ACHN (cell line): ENCODE measurements around the gene SLC30A10.
"Not testable (repeated sequence)": the region's sequence is repeated elsewhere in the genome, so short reads cannot be mapped to it uniquely, and the experiment has no call there.

Experiments
- DNase-seq: peaks from one replicate; pipeline ENCODE4 v3.0.0-alpha.2; 2015
- in situ Hi-C: cut with HindIII; loops from 2 replicates; pipeline ENCODE4 v1.10.0; 2017; ENCODE audit warnings: low sequenced_read_pairs, low pct_ligation_motif_present, low pct_unique_long_range_greater_than_20kb

The SLC30A10 gene

DNA sequence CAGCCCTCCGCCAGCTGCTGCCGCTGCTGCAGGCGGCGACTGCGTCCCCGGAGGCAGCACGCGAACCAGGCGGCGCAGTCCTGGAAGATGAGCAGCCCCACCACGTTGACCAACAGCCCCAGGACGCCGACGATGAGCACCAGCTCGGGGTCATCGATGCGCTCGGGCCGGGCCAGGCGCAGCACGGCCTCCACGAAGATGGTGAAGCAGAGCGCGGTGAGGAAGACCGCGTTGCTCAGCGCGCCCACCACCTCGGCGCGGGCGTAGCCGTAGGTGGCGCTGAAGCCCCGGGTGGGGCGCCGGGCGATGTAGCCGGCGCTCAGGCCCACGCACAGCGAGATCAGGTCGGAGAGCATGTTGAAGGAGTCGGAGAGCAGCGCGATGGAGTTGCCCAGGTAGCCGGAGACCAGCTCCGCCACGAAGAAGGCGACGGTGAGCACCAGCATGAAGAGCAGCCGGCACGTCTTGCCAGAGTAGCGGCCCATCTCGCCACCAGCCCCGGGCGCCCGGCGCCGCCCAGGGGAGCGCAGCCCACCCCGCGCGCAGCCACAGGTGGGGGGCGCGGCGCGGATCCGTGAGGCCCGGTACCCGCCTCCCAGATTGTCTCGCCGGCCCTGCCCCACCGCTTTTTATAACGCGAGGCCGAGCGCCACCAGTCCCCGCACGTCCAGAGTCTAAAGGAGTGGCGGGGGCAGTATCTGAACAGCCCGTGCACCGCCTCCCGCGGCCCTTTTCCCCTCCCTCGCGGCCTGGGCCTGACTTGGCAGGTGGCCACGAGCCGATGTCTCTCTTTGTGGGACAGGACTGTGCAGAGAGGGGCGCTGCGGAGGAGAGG is at the start of gene SLC30A10:
TSS of gene SLC30A10 (minus strand) at position 602 of the 835 bp plus-strand sequence. CDS start at position 485, 117 bp downstream.
- in situ Hi-C loops: no loop called here
- DNase-seq: no peak

DNA sequence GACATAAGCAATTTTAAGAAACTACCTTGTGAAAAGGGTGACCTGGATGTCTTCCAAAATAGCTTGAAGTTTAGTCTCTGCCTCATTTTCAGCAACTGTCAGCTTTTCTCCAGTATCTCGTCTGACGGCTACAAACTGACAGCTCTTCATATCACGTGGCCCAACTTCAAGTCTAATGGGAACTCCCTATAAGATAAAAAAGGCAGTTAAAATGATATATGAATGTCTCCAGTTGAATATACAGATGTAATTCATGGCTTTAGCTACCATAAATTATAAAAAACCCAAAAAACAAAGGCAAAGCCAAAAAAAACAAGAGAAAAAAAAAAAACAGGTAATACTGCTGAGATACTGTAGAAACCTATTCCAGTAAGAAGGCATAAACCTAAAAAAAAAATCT is 44.9 kb upstream of the SLC30A10 start:
- in situ Hi-C loops: no loop called here
- no peak for DNase-seq

DNA sequence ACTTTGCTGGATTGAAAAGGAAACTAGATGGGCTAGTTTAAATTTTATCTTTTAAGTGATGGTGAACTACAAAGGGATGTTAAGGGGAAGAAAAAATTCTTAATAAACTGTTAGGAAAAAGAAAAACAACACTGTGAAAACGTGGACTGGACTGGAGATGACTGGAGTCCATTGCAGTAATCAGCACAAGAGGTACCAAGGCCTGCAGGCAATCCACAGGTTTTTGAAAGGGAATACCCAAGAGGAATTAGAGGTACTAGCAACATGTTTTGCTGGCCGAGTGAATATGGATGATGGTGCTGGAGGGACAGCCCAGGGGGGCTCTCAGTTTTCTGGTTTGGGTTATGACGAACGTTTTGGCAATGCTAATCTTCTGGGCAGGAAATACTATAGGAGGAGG is 39.0 kb upstream of the SLC30A10 start:
- in situ Hi-C loops: no loop called here
- DNase-seq: no peak

DNA sequence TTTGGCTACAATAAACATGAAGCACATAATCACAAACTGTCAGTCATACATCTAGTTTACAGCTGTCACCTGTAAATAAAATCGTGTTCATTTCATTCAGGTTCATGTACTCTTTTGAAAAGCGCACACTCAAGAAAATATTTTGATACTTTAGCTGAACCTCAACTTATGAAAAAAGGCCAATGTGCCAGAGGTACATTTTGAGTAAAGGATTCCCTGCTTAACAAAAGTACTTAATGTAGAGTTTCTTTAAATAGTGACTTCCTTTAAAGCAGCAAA is 37.7 kb upstream of the SLC30A10 start:
- no peak for DNase-seq
- in situ Hi-C loops: no loop called here

DNA sequence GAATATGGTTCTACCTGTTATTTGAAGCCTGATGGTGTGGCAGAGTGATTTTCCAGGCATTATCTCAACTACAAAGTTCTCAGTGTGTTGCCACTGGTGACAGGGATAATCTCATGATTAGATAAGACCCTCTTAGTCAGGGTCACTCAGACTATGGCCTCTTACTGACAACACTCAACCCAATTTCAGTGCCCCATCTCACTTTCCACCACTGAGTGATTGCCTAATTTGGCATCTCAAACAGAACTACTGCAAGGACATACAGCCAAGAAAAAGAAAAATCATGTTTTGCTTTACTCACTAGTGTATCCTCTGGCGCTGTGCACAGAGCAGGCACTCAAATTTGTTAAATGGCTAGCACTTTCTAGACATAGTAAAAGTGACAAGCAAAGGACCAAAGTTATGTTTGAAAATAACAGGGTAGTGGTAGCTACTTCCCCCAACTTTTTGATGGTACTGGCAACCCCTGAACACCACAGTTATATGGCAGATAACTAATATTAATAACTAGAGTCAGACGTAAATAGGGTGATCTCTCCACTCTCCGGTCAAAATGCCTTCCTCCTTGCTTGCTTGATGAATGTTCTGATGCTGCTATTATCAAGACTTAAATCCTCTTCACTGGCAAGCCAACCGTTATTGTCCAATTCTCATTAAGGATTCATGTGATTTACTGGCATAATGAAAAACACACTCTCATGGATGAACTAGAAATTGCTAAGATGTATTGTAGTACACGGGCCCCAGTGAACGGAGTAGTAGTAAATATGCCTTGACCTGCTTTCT is 37.1 kb upstream of the SLC30A10 start:
- in situ Hi-C loops: no loop called here
- no peak for DNase-seq

DNA sequence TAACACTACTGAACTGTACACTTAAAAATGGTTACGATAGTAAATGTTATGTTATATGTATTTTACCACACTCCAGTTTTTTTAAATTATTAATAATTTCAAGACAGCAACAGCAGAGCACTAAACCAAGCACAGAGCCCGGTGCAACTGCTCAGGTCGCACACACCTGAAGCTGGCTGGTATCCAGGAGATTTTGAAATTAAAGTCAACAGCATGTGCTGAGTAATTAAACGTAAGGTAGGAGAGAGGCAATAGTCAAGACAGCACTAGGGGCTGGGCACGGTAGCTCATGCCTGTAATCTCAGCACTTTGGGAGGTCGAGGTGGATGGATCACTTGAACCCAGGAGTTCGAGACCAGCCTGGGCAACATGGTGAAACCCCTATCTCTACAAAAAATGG is 35.1 kb upstream of the SLC30A10 start:
- no peak for DNase-seq
- in situ Hi-C loops: no loop called here

DNA sequence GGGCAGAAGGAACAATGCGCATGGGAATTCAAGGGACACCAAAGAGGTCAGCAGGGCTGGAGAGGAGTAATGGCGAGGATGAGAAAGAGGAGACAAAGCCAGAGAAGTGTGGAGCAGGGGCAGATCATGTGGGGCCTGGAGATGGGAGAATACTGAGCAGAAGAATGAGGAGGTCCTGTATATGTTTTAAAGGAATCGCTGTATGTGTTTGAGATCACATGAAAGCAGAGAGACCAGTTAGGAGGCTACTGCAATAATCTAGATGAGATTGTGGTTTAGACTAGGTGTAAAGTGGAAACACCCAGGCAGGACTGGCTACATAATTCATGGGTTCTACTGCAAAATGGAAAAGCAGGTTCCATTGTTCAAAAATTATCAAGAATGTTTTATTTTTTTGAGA is 33.3 kb upstream of the SLC30A10 start:
- in situ Hi-C loops: no loop called here
- DNase-seq: no peak

DNA sequence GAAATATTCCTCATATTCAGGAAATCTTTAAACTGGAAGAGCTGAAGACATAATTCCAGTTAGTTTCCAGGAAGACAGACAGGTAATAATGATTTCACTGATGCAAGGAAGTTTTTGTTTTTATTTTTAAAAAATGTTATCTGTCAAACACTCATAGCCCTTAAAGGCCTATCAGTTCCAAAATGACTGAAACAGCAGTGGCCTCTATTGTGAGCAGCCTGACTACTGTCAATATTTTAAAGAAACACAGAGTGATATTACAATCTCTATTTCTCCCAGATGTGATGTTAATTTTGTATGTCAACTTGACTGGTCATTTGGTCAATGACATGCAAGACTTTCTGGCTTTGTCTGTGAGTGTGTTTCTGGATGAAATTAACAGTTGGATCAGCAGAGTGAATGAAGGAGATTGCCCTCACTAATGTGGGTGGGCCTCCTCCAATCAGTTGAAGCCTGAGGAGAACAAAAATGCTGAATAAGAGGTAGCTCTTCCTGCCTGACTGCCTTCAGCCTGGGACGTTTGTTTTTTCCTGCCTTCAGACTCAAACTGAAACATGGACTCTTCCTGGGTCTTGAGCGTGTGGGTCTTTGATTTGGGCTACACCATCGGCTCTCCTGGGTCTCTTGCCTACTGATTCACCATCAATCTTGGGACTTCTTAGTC is 31.3 kb upstream of the SLC30A10 start:
- in situ Hi-C loops: no loop called here
- DNase-seq: no peak

DNA sequence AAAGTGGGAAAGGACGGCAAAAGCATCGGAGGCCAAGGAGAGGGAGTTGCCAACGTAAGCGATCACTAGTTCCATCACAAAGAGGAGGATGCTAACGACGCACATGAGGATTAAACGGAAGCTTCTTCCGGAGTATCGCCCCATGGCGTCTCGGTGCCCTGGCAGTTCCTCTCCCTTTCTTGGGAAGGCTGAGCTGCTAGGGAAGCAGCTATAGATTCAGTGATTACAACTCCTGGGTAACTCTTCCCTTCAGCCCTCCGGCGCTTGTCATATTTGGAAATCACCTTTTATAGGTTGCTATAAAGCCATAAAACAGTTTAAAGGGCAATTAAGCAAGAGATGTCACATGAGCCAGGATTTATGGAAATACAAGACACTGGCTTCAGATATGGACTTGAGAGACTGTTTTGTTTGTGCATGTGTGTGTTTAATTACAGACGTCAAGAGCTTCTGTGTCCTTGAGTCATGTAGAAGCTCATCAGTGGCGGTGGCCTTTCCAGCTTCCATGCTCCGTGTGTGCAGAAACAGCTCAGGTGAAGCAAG is 30.6 kb upstream of the SLC30A10 start:
- in situ Hi-C loops: no loop called here
- DNase-seq: no peak

DNA sequence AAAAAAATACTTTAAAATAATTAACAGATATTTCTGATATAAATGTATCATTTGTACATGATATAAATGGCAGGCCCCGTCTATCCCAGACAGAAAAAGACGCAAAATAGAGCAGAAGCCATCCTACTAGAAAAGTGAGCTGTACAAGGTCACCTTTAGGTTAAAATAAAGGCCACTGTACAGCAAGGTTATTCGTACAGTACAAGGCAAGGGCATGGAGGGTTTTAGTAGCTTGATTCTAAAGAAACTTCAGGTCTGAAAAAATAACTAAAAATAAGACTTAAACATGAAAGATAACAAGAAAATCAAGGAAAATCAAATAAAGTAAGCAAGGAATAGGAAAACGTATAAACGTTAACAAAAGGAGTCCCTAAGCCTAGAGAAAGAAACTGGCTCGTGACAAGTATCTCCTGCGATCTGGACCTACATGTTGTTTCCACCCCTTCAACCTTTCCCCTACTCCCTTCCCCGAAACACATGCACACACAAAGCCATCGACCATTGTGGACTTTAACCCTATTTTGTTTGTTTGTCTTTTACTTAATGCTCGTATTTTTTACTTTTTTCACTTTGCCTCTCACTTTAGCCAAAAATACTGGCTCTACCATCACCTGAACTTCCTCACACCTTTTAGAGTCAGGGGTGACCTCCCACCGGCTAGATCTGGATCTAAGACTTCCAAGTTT is 26.5 kb upstream of the SLC30A10 start:
- in situ Hi-C loops: no loop called here
- no peak for DNase-seq

DNA sequence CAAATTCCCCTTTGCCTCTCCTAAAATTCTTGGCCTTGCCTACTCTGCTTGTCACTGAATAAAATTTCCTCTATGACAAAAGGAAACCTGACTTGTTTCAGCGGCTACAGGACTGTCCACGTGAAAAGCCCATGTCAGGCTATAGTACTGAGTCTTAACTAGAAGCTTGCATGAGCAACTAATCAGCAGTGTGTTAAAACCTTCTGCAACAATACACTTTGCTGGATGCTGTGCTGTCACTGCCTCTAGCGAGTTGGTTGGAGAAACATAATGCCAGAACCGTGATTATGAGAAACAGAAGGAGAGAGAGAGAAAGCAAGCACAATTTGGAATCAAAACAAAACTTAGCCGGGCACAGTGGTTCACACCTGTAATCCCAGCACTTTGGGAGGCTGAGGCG is 25.7 kb upstream of the SLC30A10 start:
- in situ Hi-C loops: no loop called here
- DNase-seq: no peak

DNA sequence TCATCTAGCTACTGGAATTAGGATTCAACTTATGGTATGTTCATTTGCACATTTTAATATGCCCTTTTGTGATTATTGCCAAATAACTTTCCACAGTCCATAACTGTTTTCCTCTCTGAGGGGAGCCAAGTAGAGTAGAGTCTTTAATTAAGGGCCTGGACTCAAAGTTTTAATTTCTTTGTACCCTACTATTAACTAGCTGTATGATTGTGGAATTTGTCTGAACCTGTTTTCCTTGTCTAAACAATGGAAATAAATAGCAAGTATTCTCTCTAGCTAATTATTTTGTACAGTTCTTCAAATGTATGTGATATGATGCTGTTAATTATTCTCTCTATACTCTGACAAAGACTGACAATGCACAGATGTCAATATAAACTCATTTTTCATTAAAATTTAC is 24.0 kb upstream of the SLC30A10 start:
- in situ Hi-C loops: no loop called here
- no peak for DNase-seq

DNA sequence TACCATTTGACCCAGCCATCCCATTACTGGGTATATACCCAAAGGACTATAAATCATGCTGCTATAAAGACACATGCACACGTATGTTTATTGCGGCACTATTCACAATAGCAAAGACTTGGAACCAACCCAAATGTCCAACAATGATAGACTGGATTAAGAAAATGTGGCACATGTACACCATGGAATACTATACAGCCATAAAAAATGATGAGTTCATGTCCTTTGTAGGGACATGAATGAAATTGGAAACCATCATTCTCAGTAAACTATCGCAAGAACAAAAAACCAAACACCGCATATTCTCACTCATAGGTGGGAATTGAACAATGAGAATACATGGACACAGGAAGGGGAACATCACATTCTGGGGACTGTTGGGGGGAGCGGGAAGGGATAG is 20.9 kb upstream of the SLC30A10 start:
- in situ Hi-C loops, DNase-seq: not testable (repeated sequence)

DNA sequence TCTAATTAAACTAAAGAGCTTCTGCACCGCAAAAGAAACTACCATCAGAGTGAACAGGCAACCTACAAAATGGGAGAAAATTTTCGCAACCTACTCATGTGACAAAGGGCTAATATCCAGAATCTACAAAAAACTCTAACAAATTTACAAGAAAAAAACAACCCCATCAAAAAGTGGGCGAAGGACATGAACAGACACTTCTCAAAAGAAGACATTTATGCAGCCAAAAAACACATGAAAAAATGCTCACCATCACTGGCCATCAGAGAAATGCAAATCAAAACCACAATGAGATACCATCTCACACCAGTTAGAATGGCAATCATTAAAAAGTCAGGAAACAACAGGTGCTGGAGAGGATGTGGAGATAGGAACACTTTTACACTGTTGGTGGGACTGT is 20.4 kb upstream of the SLC30A10 start:
- in situ Hi-C loops, DNase-seq: not testable (repeated sequence)

DNA sequence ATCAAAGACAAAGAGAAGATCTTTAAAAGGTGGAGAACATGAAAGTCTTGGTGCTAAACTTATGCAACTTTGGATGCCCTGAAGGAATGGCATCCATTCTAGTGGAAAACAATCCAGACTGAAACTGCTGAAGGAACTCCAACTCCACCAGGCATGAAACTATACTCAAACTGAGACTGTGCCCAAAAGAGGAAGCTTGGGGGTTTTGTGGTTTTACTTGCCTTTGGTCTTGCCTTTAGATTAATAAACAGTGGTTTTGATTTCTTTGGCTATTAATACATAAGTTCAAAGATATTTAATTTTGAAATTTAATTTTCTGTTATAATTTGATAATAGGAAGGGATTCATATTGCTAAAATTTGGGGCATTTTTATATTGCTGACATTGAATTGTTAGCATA is 17.4 kb upstream of the SLC30A10 start:
- in situ Hi-C loops: no loop called here
- DNase-seq: no peak

DNA sequence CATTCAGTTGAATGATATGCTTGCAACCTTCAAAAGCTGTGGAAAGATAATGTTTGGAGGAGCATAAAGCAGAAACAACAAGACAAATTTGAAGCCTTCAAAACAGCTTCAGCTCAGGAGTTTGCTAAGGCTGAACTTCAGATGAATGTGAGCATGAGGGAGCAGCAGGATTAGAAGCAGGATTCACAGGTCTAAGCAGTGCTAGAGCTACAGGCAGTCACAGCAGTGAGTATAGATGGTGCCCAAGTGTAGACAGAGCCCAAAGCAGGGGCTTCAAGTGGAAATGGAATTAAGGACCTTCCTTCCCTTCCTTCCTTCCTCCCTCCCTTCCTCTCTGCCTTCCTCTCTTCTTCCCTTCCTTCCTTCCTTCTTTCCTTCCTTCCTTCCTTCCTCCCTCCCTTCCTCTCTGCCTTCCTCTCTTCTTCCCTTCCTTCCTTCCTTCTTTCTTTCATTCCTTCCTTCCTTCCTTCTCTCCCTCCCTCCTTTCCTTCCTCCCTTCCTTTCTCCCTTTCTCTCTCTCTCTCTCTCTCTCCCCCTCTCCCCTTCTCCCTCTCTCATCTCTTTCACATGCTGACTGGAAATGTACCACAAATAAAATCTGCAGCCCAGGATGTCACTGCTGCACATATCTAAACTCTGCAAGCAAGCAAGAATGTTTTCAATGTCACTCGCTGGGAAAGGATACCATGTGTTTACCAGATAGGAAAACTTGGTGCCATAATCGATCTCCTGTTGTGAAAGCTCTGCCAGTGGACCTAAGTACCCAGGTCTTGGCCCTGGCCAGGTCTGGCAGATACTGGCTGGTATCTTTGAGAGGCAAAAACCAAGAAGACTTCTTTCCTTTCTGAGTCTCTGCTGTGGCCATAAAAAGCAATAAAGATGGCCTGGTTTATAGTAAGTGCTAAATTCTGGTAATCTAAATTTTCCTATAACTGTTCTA is 13.1 kb upstream of the SLC30A10 start:
- DNase-seq: no peak
- in situ Hi-C loops: no loop called here

DNA sequence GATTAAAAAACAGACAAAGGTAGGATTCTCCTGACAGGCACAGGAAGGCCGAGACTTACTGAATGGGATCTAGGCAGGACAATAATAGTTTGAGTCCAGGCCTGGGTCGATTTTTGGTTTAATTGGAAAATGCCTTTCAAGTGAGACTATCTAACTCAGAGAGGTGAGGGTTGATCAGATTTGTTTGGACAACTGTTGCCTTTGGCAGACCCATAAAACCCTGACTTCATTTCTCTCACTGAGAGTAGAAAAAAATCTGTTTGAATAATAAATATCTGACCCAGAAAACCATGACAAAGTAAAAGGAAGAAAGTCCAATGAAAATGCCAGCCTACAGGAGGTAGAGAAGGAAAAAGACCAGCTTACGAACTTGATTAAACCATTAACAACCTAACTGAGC is 12.3 kb upstream of the SLC30A10 start:
- in situ Hi-C loops: no loop called here
- no peak for DNase-seq

DNA sequence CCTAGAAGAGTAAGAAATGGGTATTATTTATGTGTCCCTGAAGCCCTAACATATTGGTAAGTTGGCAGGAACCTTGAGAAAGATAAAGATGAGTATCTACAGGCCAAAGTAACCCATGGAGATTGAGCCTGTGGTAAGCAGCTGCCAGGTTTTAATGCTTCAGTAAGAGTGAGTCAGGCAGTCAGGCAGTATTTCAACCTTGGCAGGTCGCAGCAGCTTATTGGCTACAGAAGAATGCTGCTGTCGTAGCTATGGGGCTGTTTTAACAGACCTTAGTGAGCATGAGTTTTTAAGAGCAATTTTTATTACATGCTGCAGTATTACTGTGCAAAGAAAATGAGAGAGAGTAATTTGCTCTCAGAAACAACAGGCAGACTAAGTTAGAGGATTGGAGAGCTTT is 10.3 kb upstream of the SLC30A10 start:
- in situ Hi-C loops: no loop called here
- peak; percentile 77 for DNase-seq
